Fibroblast of mammary gland (primary cell): Measurements from ENCODE around the gene COL15A1.

Source experiments
- DNase-seq: peaks from one replicate; pipeline ENCODE4 v3.0.0-alpha.2; 2010; ENCODE audit warnings: low read depth
- H3K4me3 ChIP-seq: 2 replicates; pipeline ENCODE4 v1.5.1; 2011; ENCODE audit warnings: low read depth, mild to moderate bottlenecking, low read length, moderate library complexity; ENCODE audit not compliant: control insufficient read depth
- TF ChIP-seq, protein P1 (sequence below): conservative IDR thresholded peaks from 2 replicates; pipeline ENCODE4 v1.5.1; 2011; ENCODE audit warnings: low read depth, low read length, inconsistent platforms; ENCODE audit not compliant: control insufficient read depth, insufficient read depth

The COL15A1 gene

GRCh38 chr9:99101271-99101670 lies 157.6 kb downstream of the COL15A1 start:
- no peak for DNase-seq
- TF ChIP-seq, protein P1, sequence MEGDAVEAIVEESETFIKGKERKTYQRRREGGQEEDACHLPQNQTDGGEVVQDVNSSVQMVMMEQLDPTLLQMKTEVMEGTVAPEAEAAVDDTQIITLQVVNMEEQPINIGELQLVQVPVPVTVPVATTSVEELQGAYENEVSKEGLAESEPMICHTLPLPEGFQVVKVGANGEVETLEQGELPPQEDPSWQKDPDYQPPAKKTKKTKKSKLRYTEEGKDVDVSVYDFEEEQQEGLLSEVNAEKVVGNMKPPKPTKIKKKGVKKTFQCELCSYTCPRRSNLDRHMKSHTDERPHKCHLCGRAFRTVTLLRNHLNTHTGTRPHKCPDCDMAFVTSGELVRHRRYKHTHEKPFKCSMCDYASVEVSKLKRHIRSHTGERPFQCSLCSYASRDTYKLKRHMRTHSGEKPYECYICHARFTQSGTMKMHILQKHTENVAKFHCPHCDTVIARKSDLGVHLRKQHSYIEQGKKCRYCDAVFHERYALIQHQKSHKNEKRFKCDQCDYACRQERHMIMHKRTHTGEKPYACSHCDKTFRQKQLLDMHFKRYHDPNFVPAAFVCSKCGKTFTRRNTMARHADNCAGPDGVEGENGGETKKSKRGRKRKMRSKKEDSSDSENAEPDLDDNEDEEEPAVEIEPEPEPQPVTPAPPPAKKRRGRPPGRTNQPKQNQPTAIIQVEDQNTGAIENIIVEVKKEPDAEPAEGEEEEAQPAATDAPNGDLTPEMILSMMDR = no peak
- no peak overlapping the region for H3K4me3 ChIP-seq

- DNase-seq = no peak
- no peak overlapping the region for H3K4me3 ChIP-seq
- TF ChIP-seq, protein P1 = no peak
Observed at GRCh38 chr9:99101812-99102211, 158.1 kb downstream of the COL15A1 start.

GRCh38 chr9:99103054-99103895 lies 159.6 kb downstream of the COL15A1 start:
- TF ChIP-seq, protein P1 = no peak
- DNase-seq = no peak
- no peak overlapping the region for H3K4me3 ChIP-seq

DNA sequence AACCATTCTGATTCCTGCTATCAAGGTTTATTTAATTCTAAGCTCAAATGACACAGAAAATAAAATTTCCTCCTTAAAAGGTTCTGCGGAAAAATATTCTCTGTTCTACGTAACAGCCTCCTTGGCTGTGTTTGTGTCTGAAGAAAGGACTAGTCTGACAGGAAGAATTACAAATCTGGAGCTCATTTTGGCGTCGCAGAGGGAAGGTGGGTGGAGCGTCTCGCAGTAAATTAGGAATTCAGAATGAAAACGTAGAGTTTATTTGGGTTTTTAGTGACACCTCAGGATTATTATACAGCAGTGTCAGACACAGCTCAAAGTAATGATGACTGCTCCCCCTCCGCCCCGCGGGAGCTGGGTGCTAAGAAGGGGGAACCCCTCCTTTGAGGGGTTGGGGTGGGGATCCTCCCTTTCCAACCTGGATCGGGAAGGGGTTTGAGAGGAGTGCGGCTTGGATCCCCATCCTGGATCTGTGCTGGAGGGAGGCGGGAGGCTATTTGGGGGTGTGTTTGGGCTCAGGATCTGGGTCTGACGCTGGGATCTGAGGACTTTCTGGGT lies 160.3 kb downstream of the COL15A1 start:
- H3K4me3 ChIP-seq = peak overlapping the region; percentile 66
- TF ChIP-seq, protein P1 = no peak
- DNase-seq = peak; percentile 55

DNA sequence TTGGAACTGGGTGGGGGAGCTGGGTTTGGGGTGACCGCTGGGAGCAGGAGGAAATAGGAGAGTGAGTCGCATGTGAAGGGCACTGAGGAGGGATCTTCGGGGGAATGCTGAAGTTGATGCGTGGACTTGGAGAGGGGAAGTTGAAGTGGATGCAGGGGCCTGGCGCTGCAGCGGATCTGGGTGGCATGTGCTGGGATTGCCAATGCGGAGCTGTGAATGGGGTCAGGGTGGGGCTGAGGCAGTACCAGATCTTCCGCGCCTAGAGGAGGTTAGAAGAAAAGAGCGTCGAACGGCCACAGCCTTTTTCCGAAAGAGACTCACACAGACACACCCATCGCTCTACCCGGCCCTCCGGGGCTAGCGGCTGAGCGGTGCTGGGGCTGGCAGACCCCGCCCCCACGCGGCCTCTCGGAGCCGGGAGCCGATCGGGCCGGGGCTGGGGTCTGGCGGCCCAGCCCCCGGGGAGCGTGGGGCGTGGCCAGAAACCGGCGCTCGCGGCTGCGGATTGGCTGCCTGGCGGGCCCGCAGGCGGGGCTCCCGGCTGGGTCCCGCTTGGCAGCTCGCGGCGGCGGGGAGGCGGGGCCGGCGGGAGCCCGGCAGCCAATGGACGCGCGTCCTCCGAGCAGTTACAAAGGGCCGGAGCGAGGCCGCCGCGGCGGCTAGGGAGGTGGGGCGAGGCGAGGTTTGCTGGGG lies 160.9 kb downstream of the COL15A1 start, which contains the start of gene TGFBR1:
TGFBR1 (plus strand) TSS at position 655 of the 693 bp plus-strand sequence. CDS start 93 bp downstream, outside the sequence.
- H3K4me3 ChIP-seq = peak within 1 kb of the TSS; percentile 73
- peak; percentile 82 for DNase-seq
- TF ChIP-seq, protein P1 = no peak

- peak; percentile 67 for DNase-seq
- TF ChIP-seq, protein P1 = no peak
- peak overlapping the region; percentile 73 for H3K4me3 ChIP-seq
Observed at GRCh38 chr9:99105152-99106043, 161.7 kb downstream of the COL15A1 start.
